ENCODE data around the gene GHDC. TPM values are rescaled to one million over a fixed set of nuclear protein-coding genes. Genes with fewer than 3 reads are reported as not detected.
"Not testable (repeated sequence)": the region's sequence is repeated elsewhere in the genome, so short reads cannot be mapped to it uniquely, and the experiment has no call there.

The GHDC gene, protein sequence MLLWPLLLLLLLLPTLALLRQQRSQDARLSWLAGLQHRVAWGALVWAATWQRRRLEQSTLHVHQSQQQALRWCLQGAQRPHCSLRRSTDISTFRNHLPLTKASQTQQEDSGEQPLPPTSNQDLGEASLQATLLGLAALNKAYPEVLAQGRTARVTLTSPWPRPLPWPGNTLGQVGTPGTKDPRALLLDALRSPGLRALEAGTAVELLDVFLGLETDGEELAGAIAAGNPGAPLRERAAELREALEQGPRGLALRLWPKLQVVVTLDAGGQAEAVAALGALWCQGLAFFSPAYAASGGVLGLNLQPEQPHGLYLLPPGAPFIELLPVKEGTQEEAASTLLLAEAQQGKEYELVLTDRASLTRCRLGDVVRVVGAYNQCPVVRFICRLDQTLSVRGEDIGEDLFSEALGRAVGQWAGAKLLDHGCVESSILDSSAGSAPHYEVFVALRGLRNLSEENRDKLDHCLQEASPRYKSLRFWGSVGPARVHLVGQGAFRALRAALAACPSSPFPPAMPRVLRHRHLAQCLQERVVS
- 8.1 and 13.2 TPM in 2 replicates for total RNA-seq (2014; rRNA removed; shearing (Covaris generic))

DNA sequence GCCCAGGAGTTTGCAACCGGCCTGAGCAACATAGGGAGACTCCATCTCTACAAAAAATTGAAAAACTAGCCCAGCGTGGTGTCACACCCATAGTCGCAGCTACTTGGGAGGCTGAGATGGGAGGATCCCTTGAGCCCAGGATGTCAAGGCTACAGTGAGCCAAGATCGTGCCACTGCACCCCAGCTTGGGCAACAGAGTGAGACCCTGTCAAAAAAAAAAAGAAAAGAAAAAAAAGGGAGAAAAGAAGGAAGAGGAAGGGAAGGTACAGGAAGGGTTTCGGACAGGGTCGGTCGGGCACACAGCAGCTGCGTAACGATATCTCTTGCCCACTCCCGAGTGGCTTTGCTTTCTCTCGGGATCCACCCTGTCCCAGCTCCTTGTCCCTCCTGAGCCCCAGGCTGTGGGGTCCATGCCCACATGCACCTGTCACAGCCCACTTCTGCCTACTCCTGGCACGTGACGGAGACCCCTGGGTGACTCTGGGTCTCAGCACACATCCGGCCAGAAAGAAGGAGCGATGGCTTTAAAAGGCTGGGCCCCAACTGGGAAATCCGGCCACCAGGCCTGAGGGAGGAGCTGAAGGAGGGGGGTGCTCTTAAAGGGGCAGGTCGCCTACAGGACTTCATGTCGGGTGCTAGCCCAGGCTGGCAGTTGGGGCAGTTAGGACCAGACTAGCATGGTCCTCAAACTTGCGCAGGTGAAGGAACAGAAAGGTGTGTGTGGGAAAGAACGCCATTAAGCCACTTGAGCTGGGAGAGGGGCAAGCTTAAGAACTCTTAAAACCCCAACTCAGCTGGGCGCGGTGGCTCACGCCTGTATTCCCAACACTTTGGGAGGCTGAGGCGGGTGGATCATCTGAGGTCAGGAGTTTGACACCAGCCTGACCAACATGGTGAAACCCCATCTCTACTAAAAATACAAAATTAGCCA, at the start of gene GHDC:
GHDC (minus strand) TSS at position 526 of the 931 bp plus-strand sequence. CDS start 913 bp downstream, outside the sequence.
- peak within 1 kb of the TSS; percentile 58 for H3K27ac ChIP-seq
- no peaks in the 10 kb centered on the region for H3K27me3 ChIP-seq (replicated peaks)
- DNase-seq (ENCODE audit: low read depth in 1 of 2, low spot score in 2 of 2), result peak; percentile 67 to 76
- H3K9me3 ChIP-seq (replicated peaks), result 0 out of 2 replicates have a peak, but pooled peaks cover 3% of the 10 kb centered on the region
- no peaks in the 10 kb centered on the region for H3K36me3 ChIP-seq
- peaks cover 23% of the 10 kb centered on the region for H3K4me1 ChIP-seq (replicated peaks)
- peak within 1 kb of the TSS; percentile 59 for H3K4me3 ChIP-seq

DNA sequence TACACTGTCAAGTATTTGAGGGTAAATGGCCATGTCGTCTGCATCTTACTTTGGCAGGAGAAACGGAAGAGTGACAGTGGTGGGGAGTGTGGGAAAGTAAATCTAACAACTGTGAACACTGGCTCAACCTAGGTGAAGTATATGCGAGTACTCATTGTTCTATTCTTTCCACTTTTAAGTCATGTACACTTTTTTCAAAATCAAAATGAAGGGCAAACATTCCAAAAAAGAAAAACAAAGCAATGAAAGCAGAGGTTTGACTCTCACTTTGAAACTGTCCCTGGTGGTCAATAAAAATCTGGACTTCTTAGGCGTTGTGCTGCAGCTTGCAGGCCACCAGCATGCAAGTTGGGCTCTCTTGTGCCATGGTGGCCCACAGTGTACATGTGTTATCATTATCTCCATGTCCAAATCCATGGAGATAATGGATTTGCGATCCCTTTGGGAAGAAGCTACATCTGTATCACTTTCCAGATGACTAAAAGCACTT, 49.2 kb upstream of the GHDC start:
- H3K27ac ChIP-seq, result no peak overlapping the region
- peaks cover 15% of the 10 kb centered on the region for H3K4me1 ChIP-seq (replicated peaks)
- 0 out of 2 replicates have a peak, but pooled peaks cover 2% of the 10 kb centered on the region for H3K36me3 ChIP-seq
- no peak for DNase-seq (ENCODE audit: low read depth in 1 of 2, low spot score in 2 of 2)
- H3K27me3 ChIP-seq (replicated peaks), result no peaks in the 10 kb centered on the region
- H3K4me3 ChIP-seq, result no peak overlapping the region
- 0 out of 2 replicates have a peak, but pooled peaks cover 2% of the 10 kb centered on the region for H3K9me3 ChIP-seq (replicated peaks)

DNA sequence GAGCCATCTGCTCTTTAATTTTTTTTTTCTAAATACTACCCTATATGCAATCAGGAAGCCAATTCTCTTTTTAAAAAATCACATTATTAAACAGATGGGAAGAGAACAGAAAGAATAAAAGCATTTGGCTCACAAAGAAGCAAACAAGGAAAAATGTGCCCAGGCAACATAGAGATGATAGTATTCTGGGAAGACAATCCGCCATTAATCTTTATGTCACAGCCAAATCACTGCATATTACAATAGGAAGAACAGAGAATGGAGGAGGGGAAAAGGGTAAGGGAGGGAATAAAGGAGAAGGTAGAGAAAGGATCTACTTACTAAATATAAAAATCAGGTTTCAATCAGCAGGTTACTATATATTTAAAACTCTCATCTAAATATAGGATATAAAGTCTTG, 47.6 kb upstream of the GHDC start:
- Histone ChIP-seq H3K27me3 (replicated peaks) (no peaks in the 10 kb centered on the region), H3K4me3 (no peak overlapping the region), H3K4me1 (replicated peaks) (peaks cover 12% of the 10 kb centered on the region), H3K36me3 (no peaks in the 10 kb centered on the region), H3K27ac (no peak overlapping the region), H3K9me3 (replicated peaks) (no peaks in the 10 kb centered on the region)
- DNase-seq (ENCODE audit: low read depth in 1 of 2, low spot score in 2 of 2), result no peak

DNA sequence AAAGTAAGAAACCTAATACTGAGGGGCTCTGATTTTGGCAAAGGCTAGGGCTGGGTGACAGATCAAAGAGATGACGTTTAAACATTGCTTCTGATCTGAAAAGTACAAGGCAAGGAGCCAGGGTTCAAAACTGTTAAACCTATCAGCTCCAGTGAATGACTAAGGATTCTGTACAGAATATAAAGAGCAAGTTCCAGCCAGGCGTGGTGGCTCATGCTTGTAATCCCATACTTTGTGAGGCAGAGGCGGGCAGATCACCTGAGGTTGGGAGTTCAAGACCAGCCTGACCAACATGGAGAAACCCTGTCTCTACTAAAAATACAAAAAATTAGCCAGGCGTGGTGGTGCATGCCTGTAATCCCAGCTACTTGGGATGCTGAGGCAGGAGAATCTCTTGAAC, 46.6 kb upstream of the GHDC start:
- not testable (repeated sequence) for H3K4me3 ChIP-seq; H3K27ac ChIP-seq; DNase-seq (ENCODE audit: low read depth in 1 of 2, low spot score in 2 of 2); H3K9me3 ChIP-seq (replicated peaks); H3K4me1 ChIP-seq (replicated peaks); H3K36me3 ChIP-seq; H3K27me3 ChIP-seq (replicated peaks)

DNA sequence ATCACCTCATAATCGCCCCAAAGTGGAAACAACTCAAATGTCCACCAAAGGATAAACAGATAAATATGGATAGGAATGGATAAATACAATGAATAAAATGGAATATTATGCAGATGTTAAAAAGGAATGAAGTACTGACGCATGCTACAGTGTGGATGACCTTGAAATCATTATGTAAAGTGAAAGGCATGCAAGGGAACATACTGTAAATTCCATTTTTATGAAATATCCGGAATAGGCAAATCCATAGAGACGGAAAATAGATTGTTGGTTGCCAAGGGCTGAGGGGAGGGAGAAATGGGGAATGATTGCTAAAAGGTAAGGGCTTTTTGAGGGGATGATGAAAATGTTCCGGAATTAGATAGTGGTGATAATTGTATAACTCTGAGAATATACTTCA, 45.9 kb upstream of the GHDC start:
- Histone ChIP-seq H3K4me1 (replicated peaks) (peaks cover 6% of the 10 kb centered on the region), H3K27ac (no peak overlapping the region), H3K4me3 (no peak overlapping the region), H3K9me3 (replicated peaks) (no peaks in the 10 kb centered on the region), H3K27me3 (replicated peaks) (no peaks in the 10 kb centered on the region), H3K36me3 (no peaks in the 10 kb centered on the region)
- DNase-seq (ENCODE audit: low read depth in 1 of 2, low spot score in 2 of 2), result no peak

DNA sequence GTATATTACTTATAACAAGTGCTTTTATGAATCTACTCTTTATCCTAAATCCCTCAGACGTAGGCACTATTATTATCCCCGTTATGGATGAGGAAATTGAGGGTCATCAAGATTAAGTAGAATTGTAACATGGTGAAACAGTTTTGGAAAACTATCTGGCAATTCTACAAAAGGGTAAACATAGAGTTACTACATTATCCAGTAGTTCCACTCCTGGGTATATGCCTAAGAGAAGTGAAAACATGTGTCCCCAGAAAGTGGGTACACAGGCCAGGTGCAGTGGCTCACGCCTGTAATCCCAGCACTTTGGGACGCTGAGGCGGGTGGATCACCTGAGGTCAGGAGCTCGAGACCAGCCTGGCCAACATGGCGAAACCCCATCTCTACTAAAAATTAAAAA, 45.3 kb upstream of the GHDC start:
- not testable (repeated sequence) for H3K27ac ChIP-seq; H3K4me1 ChIP-seq (replicated peaks); DNase-seq (ENCODE audit: low read depth in 1 of 2, low spot score in 2 of 2); H3K36me3 ChIP-seq; H3K27me3 ChIP-seq (replicated peaks); H3K4me3 ChIP-seq; H3K9me3 ChIP-seq (replicated peaks)

DNA sequence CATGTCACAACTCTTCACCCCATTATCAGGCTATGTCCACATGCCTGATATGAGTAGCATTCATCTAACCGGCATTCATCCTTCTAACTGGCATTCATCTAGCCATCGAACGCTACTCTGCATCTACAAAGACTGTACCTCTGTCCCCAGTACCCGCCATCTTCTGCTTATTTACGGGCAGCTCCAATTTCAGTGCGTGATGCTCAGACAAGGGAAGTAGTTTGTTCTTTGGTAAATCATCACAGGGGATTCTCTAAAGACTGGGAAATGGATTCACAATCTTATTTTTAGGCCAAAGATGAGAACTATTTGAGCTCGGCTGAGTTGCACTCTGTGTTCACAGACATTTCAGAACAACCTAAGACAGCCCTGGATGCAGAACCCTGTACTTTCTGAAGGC, 42.5 kb upstream of the GHDC start:
- no peaks in the 10 kb centered on the region for H3K4me1 ChIP-seq (replicated peaks)
- H3K27ac ChIP-seq, result no peak overlapping the region
- H3K9me3 ChIP-seq (replicated peaks), result no peaks in the 10 kb centered on the region
- no peaks in the 10 kb centered on the region for H3K27me3 ChIP-seq (replicated peaks)
- DNase-seq (ENCODE audit: low read depth in 1 of 2, low spot score in 2 of 2), result no peak
- no peaks in the 10 kb centered on the region for H3K36me3 ChIP-seq
- H3K4me3 ChIP-seq, result no peak overlapping the region

DNA sequence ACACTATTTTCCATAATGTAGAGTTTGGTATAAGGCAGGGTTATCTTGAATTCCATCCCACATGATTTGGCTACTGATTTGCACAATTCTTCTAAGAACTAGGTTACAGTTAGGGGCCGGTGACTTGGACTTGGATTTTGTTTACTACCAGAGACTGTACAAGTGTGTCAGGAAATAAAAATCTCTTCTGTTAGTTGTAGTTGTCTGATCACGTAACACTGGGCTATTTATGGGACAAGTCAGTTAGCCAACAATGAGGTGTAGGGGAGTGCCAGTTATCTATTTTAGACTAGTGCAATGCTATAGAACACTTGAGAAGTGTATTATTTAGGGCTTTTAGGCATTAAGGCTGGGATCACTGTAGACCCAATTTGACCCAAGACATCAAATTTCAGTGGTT, 39.7 kb upstream of the GHDC start:
- no peaks in the 10 kb centered on the region for H3K4me1 ChIP-seq (replicated peaks)
- DNase-seq (ENCODE audit: low read depth in 1 of 2, low spot score in 2 of 2), result no peak

DNA sequence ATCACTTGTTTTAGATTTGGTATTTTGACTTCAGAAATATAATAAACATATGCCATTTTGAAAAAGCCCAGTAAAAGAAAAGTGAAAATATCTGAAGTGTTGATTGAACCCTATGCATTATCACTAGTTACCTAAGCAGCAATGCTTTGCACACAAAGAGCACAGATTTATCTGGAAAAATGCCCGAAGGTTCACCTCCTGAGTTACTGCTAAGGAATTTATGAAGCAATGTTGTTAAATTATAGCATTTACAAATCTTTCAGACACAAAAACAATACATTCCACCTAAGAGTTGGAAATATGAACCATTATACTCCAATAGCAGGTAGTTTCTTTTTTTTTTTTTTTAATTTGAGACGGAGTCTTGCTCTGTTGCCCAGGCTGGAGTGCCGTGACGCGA, 38.9 kb upstream of the GHDC start:
- no peaks in the 10 kb centered on the region for H3K4me1 ChIP-seq (replicated peaks)
- no peaks in the 10 kb centered on the region for H3K27me3 ChIP-seq (replicated peaks)
- no peak overlapping the region for H3K27ac ChIP-seq
- H3K36me3 ChIP-seq, result 0 out of 2 replicates have a peak, but pooled peaks cover 4% of the 10 kb centered on the region
- no peak for DNase-seq (ENCODE audit: low read depth in 1 of 2, low spot score in 2 of 2)
- no peaks in the 10 kb centered on the region for H3K9me3 ChIP-seq (replicated peaks)
- H3K4me3 ChIP-seq, result no peak overlapping the region

More for the DNA sequence above, 39.7 kb upstream of the GHDC start:
- Histone ChIP-seq H3K36me3 (0 out of 2 replicates have a peak, but pooled peaks cover 4% of the 10 kb centered on the region), H3K9me3 (replicated peaks) (no peaks in the 10 kb centered on the region), H3K4me3 (no peak overlapping the region), H3K27me3 (replicated peaks) (no peaks in the 10 kb centered on the region), H3K27ac (no peak overlapping the region)

DNA sequence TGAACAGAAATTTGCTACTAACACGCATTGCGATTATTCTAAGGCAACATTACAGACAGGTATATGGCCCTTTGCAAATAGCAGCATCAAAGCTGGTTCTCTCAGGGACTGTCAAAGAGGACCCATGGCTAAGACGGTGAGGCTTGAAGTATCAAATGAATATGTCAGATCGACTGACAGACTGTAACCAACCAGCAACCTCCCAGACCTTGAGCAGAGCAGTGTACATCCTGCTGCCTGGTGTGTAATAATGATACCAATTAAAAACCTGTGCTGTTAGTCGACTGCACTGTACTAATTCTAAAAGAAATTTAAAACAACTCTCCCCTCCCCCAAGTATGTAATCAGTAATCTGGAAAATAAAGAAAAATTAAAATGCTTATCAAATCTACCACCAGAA, 35.9 kb upstream of the GHDC start:
- no peaks in the 10 kb centered on the region for H3K4me1 ChIP-seq (replicated peaks)
- DNase-seq (ENCODE audit: low read depth in 1 of 2, low spot score in 2 of 2), result no peak
- 0 out of 2 replicates have a peak, but pooled peaks cover 4% of the 10 kb centered on the region for H3K36me3 ChIP-seq
- H3K9me3 ChIP-seq (replicated peaks), result no peaks in the 10 kb centered on the region
- H3K27me3 ChIP-seq (replicated peaks), result no peaks in the 10 kb centered on the region
- H3K27ac ChIP-seq, result no peak overlapping the region
- no peak overlapping the region for H3K4me3 ChIP-seq

DNA sequence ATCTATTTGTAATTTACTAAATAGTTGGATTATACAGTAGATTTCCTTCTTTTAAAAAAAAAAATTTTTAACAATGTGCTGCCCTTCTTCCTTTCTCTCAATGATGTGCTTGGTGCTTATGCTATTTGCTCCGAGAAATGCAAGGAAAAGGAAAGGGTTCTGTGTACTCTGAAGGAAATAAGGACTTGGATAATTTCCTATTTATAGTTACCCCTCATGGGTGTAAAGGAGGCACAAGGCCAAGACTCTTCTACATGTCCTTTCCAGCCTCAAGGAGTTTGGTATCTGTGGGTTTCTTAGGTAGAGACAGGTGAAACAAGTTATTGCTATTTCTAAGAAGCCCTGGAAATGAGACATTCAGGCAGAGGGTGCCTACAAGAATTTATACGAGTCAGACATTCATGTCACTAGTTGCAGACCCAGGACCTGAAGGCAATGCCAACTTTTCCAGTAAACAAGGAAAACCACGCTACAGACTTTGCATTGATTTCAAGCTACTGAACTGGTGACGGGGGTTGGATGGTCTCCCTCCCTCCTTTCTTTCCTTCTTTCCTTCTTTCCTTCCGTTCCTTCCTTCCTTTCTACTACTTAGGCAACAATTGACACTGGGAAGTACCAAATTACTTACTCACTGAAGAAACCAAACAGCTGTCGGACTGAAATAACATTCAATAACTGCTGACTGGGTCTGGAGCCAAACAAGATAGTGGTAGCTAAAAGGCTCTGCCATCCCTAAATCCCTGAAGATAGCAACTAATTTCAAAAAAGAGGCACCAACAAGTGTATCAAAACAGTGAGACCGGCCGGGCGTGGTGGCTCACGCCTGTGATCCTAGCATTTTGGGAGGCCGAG, 33.8 kb upstream of the GHDC start:
- Histone ChIP-seq H3K27ac (no peak overlapping the region), H3K9me3 (replicated peaks) (no peaks in the 10 kb centered on the region), H3K27me3 (replicated peaks) (no peaks in the 10 kb centered on the region), H3K4me3 (no peak overlapping the region), H3K36me3 (peaks cover 4% of the 10 kb centered on the region; the same call in 1 of the 2 replicates), H3K4me1 (replicated peaks) (no peaks in the 10 kb centered on the region)
- DNase-seq (ENCODE audit: low read depth in 1 of 2, low spot score in 2 of 2), result no peak

DNA sequence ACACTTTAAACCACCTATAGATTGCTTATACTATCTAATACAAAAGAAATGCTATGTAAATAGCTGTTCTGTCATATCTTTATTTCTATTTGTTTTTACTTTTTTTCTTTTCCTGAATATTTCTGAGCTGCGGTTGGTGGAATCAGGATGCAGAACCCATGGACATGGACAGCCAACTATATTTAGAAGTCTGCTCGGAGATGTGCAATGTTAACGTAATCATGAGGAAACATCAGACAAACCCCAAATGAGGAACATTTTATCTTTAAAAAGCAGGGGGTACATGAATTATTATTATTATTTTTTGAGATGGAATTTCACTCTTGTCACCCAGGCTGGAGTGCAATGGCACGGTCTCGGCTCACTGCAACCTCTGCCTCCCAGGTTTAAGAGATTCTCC, 31.4 kb upstream of the GHDC start:
- peaks cover 11% of the 10 kb centered on the region for H3K36me3 ChIP-seq
- no peaks in the 10 kb centered on the region for H3K9me3 ChIP-seq (replicated peaks)
- DNase-seq (ENCODE audit: low read depth in 1 of 2, low spot score in 2 of 2), result no peak
- no peaks in the 10 kb centered on the region for H3K27me3 ChIP-seq (replicated peaks)
- H3K27ac ChIP-seq, result no peak overlapping the region
- no peak overlapping the region for H3K4me3 ChIP-seq
- H3K4me1 ChIP-seq (replicated peaks), result no peaks in the 10 kb centered on the region

DNA sequence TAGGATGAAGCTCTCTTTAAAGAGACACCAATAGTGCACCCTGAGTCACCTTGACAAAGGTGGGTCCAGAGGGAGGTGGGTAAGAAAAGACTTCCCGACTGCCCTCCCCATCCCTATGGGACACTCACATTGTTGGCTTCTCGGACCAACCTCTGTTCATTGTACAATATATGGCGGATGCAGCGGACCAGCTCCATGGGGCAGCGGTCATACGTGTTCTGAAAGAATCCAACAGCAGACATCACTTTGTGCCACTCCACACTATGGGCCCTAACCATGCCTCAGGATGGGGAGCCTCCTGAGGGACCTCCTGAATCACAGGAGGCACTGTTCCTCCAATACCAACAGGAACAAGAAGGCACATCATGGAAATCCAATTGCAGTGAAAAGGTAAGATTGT, 30.4 kb upstream of the GHDC start:
- H3K9me3 ChIP-seq (replicated peaks), result no peaks in the 10 kb centered on the region
- peaks cover 11% of the 10 kb centered on the region for H3K36me3 ChIP-seq
- no peaks in the 10 kb centered on the region for H3K27me3 ChIP-seq (replicated peaks)
- no peak overlapping the region for H3K27ac ChIP-seq
- H3K4me3 ChIP-seq, result no peak overlapping the region
- DNase-seq (ENCODE audit: low read depth in 1 of 2, low spot score in 2 of 2), result no peak
- no peaks in the 10 kb centered on the region for H3K4me1 ChIP-seq (replicated peaks)
